GM12801 (cell line): ENCODE data around the gene FMO3.

Source experiments
- TF ChIP-seq, protein P1 (sequence below): IDR thresholded peaks from one replicate; pipeline ENCODE4 v1.5.1; 2011; ENCODE audit warnings: control low read depth; ENCODE audit not compliant: insufficient read length; ENCODE audit errors: extremely low read depth

Gene FMO3

DNA sequence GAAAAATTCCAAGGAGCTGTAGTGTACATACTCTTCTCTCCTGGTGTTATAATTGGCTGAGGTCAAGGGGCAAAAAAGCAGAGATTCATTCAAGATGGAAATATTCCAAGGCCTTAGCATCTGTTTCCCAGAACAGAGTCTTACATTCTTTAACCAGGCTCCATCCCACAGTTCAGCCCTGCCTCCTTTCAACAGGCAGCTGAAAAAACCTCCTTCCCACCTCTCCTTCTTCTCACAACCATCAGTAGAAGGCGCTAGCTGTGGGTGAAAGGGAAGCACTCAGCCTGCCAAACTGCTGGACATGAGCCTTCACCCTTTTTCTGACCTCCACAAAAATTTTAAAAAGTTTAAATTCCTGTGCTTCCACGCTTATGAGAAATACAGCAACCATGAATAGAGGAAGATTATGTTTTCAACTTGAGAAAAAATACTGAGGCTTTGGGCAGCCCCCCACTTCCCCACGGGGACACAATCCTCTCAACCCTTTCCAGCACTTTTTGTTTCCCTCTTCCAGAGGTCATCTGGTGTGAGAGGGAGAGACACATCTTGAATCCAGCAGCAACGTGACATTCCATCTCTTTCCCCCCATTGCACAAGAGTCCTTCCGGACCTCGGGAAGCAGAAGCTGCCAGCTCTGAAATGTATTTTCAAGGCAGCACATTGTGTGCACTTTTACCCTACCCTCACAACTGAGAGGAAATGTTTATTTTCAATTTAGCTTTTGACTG, 51.1 kb downstream of the FMO3 start:
- TF ChIP-seq, protein P1, sequence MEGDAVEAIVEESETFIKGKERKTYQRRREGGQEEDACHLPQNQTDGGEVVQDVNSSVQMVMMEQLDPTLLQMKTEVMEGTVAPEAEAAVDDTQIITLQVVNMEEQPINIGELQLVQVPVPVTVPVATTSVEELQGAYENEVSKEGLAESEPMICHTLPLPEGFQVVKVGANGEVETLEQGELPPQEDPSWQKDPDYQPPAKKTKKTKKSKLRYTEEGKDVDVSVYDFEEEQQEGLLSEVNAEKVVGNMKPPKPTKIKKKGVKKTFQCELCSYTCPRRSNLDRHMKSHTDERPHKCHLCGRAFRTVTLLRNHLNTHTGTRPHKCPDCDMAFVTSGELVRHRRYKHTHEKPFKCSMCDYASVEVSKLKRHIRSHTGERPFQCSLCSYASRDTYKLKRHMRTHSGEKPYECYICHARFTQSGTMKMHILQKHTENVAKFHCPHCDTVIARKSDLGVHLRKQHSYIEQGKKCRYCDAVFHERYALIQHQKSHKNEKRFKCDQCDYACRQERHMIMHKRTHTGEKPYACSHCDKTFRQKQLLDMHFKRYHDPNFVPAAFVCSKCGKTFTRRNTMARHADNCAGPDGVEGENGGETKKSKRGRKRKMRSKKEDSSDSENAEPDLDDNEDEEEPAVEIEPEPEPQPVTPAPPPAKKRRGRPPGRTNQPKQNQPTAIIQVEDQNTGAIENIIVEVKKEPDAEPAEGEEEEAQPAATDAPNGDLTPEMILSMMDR = no peak

DNA sequence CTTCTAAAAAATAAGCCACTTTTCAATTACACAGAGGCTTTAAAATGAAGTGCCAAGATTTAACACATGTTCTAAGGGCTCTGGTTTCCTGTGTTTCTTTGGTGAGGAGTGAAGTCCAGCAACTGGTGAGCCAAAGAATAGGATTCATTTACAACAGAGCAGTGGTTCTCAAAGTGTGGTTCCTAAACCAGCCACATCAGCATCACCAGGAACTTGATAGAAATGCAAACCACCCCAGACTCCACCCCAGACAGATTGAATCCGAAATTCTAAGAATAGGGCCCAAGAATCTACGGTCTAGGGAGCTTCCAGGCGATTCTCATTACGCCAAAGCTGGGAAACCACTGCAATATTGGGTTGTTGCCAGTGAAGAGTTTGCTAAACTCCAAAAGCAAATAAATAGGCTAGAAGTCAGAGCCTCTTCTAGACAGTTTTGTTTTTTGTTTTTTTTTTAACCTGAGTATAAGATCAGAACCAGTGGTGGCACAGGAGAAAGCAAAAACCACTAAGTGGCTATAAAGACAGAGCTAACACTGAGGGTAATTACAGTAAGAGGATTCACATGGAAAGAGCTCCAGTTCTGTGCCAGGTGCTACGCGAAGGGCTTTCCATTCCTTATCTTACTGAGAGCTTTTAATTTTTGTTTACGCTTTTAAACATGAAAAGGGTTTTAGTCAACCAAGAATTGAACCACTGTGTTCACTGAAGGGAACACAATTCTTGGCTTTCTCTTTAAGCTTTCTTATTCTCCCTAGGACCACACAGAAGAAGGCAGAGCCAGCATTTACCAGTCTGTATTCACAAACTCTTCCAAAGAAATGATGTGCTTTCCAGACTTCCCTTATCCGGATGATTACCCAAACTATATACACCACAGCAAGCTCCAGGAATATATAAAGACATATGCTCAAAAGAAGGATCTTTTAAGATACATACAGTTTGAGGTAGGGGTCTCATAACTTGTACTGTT, 52.0 kb downstream of the FMO3 start:
- TF ChIP-seq, protein P1 = no peak

DNA sequence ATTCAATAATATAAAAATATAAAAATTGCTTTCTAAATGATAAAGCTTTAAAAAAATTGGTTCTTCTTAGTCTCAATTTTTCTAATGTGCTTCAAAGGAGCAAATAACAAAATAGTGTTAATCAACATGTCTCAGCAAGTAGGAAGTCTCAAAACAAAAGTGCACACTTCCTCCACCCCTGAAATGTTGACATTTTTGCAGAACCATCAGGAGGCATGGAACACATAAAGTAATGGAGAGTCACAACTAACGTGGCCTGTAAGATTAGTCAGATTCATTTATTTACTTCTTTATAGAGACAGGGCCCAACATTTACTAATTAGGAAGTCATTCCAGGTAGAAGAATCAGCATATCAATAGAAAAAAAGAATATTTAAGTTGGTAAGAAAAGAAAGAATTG, 59.5 kb downstream of the FMO3 start:
- TF ChIP-seq, protein P1 = no peak

DNA sequence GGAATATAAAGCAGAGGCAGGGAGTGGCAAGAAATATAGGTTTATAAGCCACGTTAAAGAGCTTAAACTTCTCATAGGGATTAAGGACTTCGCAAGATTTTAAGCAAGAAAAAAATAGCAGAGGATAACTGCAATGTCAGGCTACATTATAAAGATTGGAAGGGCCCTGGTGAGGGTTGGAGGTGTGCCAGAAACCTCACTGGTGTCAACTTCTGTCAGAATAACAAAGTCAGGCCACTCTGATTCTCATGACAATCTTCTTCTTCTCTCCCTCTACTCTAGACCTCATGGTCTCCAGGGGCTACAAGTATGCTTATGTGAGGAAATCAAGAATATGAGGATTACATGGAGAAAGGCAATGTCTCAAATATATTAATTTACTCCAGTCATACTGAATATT, 61.8 kb downstream of the FMO3 start:
- TF ChIP-seq, protein P1 = no peak

- TF ChIP-seq, protein P1 = no peak
These were observed 64.8 kb downstream of the FMO3 start for GRCh38 chr1:171155484-171155883.

DNA sequence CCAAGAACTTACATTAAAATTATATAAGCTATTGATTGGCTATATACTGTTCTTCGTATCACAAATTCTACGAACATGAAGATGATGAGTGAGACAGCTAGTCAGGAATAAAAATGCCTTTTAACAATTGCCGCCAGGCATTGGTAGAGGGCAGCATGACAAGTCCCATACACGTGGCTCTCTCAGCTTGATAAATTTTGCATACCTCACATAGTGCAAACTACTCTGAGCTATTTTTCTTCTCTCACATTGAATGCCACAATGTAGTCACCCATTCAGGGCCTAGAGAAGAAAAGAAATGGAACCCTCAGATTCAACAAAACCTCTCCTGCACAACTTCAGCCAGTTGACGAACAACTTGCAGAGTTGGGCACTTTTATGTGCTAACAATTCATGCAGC, 67.4 kb downstream of the FMO3 start:
- TF ChIP-seq, protein P1 = no peak

DNA sequence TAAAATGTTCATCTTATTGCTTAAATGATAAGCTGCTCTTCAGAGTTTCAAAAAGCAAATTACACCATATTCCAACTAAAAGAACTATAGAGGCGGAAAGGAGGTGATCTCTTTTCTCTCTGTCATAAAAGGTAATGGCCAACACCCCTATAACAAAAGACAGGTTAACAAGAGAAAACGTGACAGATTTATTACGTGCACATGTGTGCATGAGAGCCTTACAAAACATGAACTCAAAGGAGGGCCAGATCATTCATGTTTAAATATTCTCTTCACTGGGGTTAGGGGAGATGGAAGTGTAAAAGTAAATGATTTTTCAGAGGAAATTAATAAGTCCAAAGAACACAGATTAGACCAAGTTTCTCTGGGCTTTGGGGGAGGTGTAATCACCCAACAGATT, 67.8 kb downstream of the FMO3 start:
- TF ChIP-seq, protein P1 = no peak
